Medulla oblongata (tissue), 1 donor: ENCODE measurements around the gene MLLT3.

Source experiments
- DNase-seq: peaks from one replicate; pipeline ENCODE4 v3.0.0-alpha.2; 2015; ENCODE audit errors: extremely low spot score

Gene MLLT3

GRCh38 chr9:20349568-20349967 is 272.7 kb downstream of the MLLT3 start:
- DNase-seq: no peak

GRCh38 chr9:20343325-20343724 is 279.0 kb downstream of the MLLT3 start:
- DNase-seq: no peak

- DNase-seq: no peak
Observed at GRCh38 chr9:20340511-20340861, 281.8 kb downstream of the MLLT3 start.

- DNase-seq: no peak
Observed at GRCh38 chr9:20335668-20336332, 286.5 kb downstream of the MLLT3 start.

- no peak for DNase-seq
Observed at GRCh38 chr9:20333991-20334390, 288.3 kb downstream of the MLLT3 start.

GRCh38 chr9:20331095-20331685 is 291.1 kb downstream of the MLLT3 start:
- no peak for DNase-seq

GRCh38 chr9:20330688-20331087 is 291.6 kb downstream of the MLLT3 start:
- DNase-seq: no peak

GRCh38 chr9:20326516-20326915 is 295.8 kb downstream of the MLLT3 start:
- DNase-seq: no peak

- no peak for DNase-seq
Observed at GRCh38 chr9:20325008-20325407, 297.3 kb downstream of the MLLT3 start.

GRCh38 chr9:20322212-20322611 is 300.1 kb downstream of the MLLT3 start:
- DNase-seq: no peak

- DNase-seq: no peak
Observed at GRCh38 chr9:20321423-20322082, 300.7 kb downstream of the MLLT3 start.

GRCh38 chr9:20320921-20321320 is 301.4 kb downstream of the MLLT3 start:
- no peak for DNase-seq

- no peak for DNase-seq
Observed at GRCh38 chr9:20319641-20320337, 302.5 kb downstream of the MLLT3 start.

GRCh38 chr9:20319241-20319640 is 303.1 kb downstream of the MLLT3 start:
- no peak for DNase-seq

GRCh38 chr9:20317701-20318100 is 304.6 kb downstream of the MLLT3 start:
- DNase-seq: no peak

GRCh38 chr9:20316372-20316771 is 305.9 kb downstream of the MLLT3 start:
- DNase-seq: no peak

GRCh38 chr9:20315677-20316076 is 306.6 kb downstream of the MLLT3 start:
- DNase-seq: no peak

- DNase-seq: no peak
Observed at GRCh38 chr9:20314981-20315380, 307.3 kb downstream of the MLLT3 start.

GRCh38 chr9:20313415-20313814 is 308.9 kb downstream of the MLLT3 start:
- no peak for DNase-seq

- DNase-seq: no peak
Observed at GRCh38 chr9:20312732-20313131, 309.6 kb downstream of the MLLT3 start.

- no peak for DNase-seq
Observed at GRCh38 chr9:20310024-20310423, 312.3 kb downstream of the MLLT3 start.

GRCh38 chr9:20309124-20309523 is 313.2 kb downstream of the MLLT3 start:
- DNase-seq: no peak

- DNase-seq: no peak
Observed at GRCh38 chr9:20307621-20308020, 314.7 kb downstream of the MLLT3 start.
